NCI-H2227 (cell line): ENCODE results near the gene COG7.

Experiments used
- DNase-seq: peaks from one replicate; lab custom pipeline; 2025; ENCODE audit not compliant: unreplicated experiment; lab: John Stamatoyannopoulos, UW

Gene COG7

DNA sequence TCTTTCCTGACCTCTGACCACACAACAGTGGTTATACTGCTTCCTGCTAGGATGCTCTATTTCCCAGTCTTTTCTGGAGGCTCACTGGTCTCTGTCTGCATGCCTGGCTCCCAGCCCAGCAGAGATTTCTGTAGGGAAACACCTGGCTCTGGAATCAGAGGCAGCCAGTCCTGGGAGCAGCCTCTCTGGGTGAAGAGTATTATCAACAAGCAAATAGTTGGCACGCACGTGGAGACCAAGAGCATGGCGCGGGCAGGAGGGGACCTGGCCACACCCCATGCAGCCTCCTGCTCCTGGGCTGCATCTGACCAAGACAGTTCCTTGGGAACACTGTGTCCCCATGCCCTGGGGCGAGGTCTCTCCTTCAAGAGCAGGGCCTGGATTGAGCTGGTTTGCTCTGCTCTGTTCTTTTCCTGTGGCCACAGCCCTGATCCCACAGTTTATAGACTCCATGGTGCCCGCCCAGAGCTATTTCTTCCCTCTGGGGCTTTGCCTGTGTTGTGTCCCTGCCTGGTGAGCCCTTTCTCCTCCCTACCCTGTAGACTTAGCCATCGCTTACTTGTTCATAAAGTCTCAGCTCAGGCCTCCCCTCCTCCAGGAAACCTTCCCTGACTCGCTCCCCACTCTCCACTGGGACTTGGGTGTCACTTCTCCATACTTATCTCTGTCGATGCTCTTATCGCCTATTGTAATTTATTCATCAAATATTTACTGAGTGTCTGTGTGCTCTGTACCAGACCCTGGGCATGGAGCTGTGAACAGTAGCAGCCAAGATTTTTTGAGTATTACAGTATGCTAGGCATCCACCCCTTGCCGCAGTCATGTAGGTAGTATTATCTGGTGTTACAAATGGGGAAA, 90.3 kb downstream of the COG7 start:
- DNase-seq, result no peak

GRCh38 chr16:23359092-23359760, 93.8 kb downstream of the COG7 start:
- DNase-seq, result no peak

- DNase-seq, result no peak
These were observed 95.2 kb downstream of the COG7 start for GRCh38 chr16:23357761-23358290.

GRCh38 chr16:23356941-23357340, 96.0 kb downstream of the COG7 start:
- DNase-seq, result no peak

- DNase-seq, result no peak
These were observed 97.8 kb downstream of the COG7 start for GRCh38 chr16:23355106-23355670.

- DNase-seq, result no peak
These were observed 98.7 kb downstream of the COG7 start for GRCh38 chr16:23354246-23354645.

- DNase-seq, result no peak
These were observed 99.5 kb downstream of the COG7 start for GRCh38 chr16:23353440-23353839.

GRCh38 chr16:23351360-23351759, 101.6 kb downstream of the COG7 start:
- DNase-seq, result no peak

- no peak for DNase-seq
These were observed 104.2 kb downstream of the COG7 start for GRCh38 chr16:23348579-23349469.

DNA sequence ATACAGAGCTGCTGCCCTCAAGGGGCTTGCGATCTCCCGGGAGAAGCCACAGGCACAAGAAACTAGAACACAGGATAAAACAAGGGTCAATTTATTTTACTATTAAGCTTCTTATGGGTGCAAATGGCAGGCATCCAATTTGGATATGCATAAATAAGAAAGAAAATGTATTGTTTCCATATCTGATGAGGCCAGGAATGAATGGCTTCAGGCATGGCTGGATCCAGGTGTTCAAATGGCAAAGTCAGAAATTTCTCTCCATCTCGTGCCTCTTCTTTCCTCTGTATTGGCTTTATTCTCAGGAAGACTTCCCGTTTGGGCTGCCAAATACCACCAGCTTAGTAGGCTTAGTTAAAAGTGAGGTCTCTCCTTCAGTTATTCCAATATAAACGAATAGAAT, 107.8 kb downstream of the COG7 start:
- DNase-seq, result no peak

- no peak for DNase-seq
These were observed 109.1 kb downstream of the COG7 start for GRCh38 chr16:23343643-23344612.

DNA sequence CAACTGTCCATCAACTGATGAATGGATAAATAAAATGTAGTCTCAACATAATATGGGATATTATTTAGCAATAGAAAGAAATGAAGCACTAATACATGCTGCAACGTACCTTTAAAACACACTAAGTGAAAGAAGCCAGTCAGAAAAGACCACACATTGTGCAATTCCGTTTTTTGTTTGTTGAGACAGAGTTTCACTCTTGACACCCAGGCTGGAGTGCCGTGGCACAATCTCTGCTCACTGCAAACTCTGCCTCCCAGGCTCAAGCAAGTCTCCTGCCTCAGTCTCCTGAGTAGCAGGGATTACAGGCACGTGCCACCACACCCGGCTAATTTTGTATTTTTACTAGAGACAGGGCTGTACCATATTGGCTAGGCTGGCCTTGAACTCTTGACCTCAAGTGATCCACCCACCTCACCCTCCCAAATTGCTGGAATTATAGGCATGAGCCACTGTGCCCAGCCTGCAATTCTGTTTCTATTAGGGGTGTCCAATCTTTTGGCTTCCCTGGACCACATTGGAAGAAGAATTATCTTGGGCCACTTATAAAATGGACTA, 110.8 kb downstream of the COG7 start:
- no peak for DNase-seq

GRCh38 chr16:23339787-23340186, 113.2 kb downstream of the COG7 start:
- DNase-seq, result no peak
